GM21515 (cell line): Measurements from ENCODE around the gene FGFBP2.

Source experiments
- ATAC-seq: cut with Tn5 transposase; IDR thresholded peaks from one replicate; pipeline ENCODE4 v1.9.1; 2021; ENCODE audit not compliant: unreplicated experiment

The FGFBP2 gene

GRCh38 chr4:15968551-15969300 is 5.8 kb upstream of the FGFBP2 start:
- no peak for ATAC-seq

- ATAC-seq, result no peak
Measured at GRCh38 chr4:15965325-15965724, 2.4 kb upstream of the FGFBP2 start.

GRCh38 chr4:15964159-15964558 is 1.2 kb upstream of the FGFBP2 start:
- no peak for ATAC-seq

GRCh38 chr4:15963576-15963975 is 601 bp upstream of the FGFBP2 start:
- peak; percentile 79 for ATAC-seq

GRCh38 chr4:15961781-15962510 is 1.0 kb downstream of the FGFBP2 start:
- ATAC-seq, result no peak

DNA sequence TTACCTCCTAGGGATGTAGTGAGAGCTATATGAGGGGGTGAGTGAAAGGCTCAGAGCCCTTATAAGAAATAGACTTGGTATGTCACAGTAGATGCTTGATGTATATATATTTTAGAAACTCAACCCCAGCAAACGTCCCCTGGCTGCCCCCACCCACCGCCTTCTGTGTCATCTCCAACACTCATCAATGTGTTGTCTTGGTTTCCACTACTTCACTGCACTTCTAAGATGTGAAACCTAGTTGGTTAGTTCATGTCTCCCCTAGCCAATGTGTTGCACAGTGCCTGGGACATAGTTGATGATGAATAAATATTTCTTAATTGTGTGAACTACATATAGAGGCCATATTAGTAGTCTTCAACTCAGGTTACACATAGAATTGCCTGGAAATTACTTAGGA is 4.4 kb downstream of the FGFBP2 start:
- ATAC-seq, result no peak

- ATAC-seq, result peak; percentile 91
Measured at GRCh38 chr4:15956179-15956850, 6.7 kb downstream of the FGFBP2 start.

DNA sequence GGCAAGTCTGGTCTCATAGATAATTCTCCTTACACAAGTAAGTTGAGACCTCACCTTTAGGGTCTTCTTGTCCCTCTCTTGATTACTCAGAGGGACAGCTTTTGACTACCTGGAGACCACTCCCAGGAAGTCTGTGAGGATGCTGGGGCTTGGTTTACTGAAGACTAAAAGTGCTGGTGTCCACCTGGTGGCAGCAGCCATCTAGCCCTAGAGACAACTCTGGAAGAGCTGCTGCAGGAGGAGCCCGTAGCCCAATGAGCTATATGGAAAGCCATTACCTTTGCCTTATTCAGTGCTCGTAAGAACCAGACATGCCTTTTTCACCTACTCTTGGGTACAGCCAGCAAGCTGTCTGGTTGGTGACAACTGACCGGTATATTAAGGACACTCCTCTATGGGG is 7.3 kb downstream of the FGFBP2 start:
- no peak for ATAC-seq

- ATAC-seq, result no peak
Measured at GRCh38 chr4:15953625-15954024, 9.3 kb downstream of the FGFBP2 start.

DNA sequence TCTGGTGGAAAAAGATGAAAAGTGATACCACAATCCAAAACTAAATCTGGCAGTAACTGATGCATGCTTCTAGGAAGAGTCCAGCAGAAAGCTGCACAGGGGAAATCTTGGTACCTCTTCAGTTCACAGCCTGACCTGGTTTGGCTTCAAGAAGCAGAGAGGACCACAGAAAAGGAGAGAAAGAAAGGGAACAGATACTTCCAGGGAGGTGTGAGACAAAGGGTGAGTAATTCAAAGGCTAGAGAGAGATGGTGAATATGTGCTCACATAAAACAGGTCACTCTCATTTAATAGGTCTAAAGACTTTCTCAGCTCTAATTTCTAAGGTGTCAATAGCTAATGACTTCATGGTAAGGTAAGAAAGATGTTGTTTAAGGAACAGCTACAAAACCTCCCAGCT is 11.2 kb downstream of the FGFBP2 start:
- no peak for ATAC-seq

DNA sequence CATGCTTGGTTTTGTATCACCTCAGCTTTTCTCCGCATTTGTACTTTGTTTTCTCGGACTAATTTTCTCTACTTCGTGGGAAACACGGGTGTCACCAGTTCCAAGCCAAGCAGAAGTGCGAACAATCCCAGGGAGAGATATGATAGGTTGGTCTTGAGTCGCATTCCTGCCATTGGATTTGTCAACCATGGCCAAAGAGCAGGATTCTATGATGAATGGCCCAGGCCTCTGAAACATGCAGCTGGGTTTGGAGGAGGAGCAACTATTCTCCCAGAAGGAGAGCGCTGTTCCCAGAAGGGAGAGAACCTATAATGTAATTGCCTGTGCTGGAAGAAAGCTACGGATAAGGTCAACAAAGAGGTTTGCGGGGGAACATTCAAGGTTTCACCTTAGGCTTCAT is 14.1 kb downstream of the FGFBP2 start:
- no peak for ATAC-seq

DNA sequence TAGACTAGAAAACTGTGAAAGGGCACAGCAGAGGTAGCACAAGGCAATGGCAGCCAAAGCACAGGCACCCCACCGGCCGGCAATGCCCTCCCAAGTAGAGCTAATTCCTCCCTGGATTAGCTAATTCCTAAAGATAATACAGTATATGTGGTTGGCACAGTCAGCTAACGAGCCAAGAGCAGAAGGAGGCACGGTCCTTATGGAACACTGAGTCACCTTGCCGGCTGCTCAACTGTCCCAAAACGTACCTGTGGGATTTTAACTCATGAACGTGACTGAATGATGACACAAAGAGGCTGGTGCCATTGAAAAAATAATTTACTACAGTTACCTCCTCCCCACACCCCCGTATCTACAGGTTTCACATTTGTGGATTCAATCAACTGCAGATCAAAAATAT is 15.3 kb downstream of the FGFBP2 start:
- ATAC-seq, result no peak

DNA sequence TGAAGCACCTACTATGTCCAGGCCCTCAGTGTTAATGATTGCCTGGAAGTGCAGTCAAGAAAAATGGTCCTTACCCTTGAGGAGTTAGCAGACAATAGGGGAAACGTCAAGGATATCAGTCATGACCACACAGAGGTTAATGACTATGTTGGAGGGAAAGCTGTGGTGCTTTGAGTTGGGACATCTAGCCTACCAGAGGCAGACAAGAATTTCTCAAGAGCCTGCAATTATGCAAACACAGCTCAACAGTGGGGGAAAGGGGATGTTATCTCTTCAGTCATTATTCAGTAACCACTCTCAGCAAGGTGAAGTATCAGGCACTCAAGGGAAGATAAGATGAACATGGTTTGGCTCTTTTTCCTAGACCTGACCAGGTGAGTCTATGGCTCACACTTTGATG is 17.5 kb downstream of the FGFBP2 start:
- no peak for ATAC-seq

DNA sequence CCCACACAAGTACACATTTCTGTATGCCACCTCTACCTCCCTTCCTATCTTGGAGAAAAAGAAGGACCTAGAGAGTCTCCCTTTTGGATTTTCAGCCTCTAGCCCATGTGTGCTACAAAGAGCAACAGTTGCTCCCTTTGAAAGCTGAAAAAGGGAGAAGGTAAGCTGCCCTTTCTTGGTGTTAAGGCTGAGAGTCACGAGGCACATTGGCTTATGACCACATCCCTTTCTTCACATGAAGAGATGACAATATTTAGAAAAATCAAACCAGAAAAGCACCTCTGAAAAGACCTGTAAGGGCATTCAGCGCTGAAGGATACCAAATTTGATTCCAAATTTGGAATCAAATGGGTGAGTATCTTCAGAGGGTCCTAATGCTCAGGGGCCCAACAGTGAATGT is 18.1 kb downstream of the FGFBP2 start:
- ATAC-seq, result no peak

- ATAC-seq, result no peak
Measured at GRCh38 chr4:15942283-15942682, 20.7 kb downstream of the FGFBP2 start.

DNA sequence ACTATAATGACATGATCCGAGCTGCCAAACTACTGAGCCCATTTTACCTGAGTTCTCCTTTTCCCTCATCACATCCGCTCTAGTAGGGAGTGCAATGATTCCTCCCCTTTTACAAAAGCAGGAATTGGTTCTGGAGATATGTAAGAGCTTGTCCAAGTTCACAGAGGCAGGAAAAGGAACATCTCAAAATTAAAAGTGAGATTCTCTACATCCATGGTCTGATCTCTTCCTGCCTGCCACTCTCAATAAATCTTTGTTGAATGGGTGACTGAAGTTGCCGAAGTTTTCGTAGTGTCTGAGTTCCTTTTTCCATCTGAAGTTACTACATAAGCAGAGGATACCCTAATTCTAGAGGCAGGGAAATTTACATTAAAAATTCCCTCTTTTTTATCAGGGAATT is 24.3 kb downstream of the FGFBP2 start, which contains the start of gene FGFBP1:
FGFBP1 (minus strand) TSS at position 101 of the 400 bp plus-strand sequence. CDS start 2,108 bp downstream, outside the sequence.
- ATAC-seq, result no peak

- ATAC-seq, result no peak
Measured at GRCh38 chr4:15938182-15938581, 24.8 kb downstream of the FGFBP2 start.

GRCh38 chr4:15936495-15936894 is 26.5 kb downstream of the FGFBP2 start:
- ATAC-seq, result no peak

DNA sequence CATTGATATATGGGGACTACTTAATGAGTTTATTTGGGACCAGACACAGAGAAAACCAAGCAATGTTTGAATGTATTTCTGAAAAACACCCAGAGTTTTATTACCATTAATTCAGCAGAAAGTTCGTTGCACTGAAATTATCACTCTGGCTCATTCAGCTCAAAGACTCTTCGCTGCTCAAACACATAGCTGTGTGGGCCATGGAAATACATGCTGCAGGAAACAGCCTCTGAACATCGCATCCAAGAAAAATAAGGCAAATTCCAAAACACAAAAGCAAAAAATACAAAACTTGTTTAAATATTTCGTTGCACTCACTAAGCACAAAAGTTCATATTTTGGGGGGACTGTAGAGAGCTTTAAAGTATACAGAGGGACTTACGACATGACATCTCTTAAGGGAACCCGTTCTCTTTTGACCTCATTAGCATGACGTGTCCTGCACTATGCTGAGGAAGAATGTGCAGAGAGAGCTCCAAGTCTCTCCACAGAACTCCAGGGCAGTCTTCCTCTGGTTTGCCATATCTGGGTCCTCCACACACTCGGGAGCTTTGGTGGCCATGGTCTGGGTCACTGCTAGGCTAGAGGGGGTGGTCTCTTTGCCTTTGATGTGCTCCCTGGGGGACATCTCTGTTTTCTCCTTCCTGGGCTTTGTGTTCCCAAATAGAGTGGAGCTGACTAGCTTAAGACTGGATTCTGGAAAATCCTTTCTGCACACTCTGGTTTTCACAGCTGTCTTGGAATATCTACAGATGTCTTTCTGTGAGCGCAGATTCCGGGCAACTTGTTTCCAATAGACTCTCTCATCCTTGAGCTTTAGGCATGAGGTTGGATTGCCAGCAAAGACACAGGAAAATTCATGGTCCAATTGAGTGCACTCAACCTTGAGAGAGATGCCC is 27.2 kb downstream of the FGFBP2 start:
- ATAC-seq, result no peak

DNA sequence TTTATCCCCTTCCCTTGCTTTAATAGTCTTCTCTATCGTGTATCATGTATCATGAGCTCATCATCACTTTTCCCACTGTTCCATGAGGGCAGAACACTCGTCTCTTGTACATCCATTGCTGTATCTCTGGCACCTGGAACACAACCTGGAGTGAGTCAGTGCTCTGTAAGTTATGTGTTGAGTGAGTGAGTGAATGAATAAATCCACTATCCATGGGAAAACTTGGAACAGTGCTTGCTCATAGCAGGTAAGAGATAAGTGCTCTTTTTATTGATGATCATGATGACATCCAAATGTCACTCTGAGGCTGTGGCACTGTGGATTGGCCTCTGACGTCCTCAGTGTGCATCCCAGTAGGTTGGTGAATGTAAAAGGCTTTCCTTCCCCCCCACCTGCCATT is 28.7 kb downstream of the FGFBP2 start:
- no peak for ATAC-seq
